NCI-H2107 treated with DMSO at 0.1 percent for 48 hours (cell line): ENCODE data around the gene CLSTN2.

ENCODE experiments used
- DNase-seq: peaks from one replicate; lab custom pipeline; 2025; ENCODE audit not compliant: unreplicated experiment; lab: John Stamatoyannopoulos, UW

The CLSTN2 gene

GRCh38 chr3:140091143-140091542 lies 156.2 kb downstream of the CLSTN2 start:
- DNase-seq = no peak

- no peak for DNase-seq
Measured at GRCh38 chr3:140092848-140093536, 158.0 kb downstream of the CLSTN2 start.

DNA sequence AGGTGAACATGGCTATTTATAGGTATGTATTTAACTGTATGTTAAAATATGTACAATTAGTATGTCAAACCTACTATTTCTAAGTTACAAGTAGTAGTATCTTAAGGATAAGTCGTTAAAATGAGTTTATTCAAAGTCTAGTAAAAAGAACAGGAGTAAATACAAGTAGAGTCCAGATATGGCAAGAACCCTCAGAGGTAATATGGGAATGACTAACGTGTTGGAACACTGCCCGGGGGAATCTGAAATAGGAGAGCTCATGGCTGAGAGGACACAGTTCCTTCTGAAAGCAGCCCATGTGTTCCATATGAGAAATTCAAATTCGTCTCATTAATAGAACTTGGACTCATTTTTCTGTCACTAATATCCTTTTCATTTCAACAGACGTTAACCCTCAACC lies 158.8 kb downstream of the CLSTN2 start:
- peak; percentile 92 for DNase-seq

DNA sequence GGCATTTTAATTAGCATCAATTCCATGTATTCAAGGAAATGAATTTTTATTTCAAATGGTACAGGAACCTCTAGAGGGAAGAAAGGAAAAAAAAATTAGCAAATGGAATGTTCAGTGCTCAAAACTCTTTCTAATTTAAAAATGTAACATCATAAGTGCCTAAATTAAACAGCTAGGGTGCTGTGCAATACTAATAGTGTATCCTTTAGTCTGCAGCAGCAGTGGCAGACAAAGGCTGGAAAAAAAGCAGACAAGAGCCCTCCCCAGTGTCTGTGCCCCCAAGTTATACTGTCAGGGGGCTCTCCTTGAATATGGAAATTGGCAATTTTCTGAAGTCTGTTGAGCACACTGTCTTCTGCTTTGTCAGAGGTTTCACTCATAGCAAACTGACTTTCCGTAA lies 159.5 kb downstream of the CLSTN2 start:
- DNase-seq = no peak

DNA sequence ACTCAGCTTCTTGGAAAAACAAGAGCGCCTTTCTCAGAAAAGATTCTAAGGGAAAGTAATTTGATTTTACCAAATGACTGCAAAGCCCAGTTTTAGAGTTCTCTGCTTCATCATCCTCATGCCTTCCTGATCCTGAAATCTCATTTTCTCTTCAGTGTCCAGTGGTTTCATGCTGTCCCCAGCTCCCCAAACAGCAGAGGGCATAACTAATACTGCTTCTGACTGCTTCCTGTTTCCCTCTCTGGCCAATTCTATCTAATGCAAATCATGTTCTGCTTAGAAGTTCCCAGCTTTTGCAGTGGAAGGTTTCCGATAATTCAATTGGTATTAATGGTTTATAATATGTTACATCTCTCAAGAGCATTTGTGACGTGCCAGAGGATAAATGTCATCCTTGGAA lies 161.1 kb downstream of the CLSTN2 start:
- DNase-seq = no peak

GRCh38 chr3:140097874-140098635 lies 163.1 kb downstream of the CLSTN2 start:
- no peak for DNase-seq

GRCh38 chr3:140100479-140100878 lies 165.5 kb downstream of the CLSTN2 start:
- DNase-seq = no peak

GRCh38 chr3:140103166-140103565 lies 168.2 kb downstream of the CLSTN2 start:
- DNase-seq = no peak

DNA sequence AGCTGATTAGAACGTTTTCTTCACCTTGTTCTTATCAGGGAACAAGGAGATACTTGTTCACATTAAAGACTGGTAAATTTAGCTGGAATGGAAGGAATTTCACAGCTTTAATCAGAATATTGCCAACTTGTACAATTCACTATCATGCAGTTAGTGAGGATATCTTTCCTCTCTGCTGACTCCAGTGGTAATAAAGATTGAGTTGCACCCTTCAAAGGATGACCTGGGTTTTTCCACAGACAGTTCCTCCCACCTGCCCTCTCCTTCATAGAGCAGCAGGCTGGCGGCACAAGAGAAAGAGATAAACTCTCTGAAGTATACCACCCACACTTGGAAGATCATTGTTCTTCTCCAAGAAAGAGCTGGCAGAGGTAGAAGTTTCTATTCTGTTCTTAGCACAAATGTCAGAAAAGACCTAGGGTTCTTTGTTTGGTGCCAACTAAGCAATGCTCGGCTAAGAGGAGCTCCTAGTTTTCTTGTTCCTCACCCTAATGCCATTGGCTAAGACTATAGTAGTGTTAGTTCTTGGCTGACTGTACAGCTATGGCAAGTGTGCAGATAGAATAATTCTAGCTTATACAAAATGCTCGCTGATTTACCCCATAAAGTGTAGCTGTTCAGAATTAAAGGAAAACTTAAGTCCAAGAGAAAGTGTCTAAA lies 169.1 kb downstream of the CLSTN2 start:
- DNase-seq = no peak

DNA sequence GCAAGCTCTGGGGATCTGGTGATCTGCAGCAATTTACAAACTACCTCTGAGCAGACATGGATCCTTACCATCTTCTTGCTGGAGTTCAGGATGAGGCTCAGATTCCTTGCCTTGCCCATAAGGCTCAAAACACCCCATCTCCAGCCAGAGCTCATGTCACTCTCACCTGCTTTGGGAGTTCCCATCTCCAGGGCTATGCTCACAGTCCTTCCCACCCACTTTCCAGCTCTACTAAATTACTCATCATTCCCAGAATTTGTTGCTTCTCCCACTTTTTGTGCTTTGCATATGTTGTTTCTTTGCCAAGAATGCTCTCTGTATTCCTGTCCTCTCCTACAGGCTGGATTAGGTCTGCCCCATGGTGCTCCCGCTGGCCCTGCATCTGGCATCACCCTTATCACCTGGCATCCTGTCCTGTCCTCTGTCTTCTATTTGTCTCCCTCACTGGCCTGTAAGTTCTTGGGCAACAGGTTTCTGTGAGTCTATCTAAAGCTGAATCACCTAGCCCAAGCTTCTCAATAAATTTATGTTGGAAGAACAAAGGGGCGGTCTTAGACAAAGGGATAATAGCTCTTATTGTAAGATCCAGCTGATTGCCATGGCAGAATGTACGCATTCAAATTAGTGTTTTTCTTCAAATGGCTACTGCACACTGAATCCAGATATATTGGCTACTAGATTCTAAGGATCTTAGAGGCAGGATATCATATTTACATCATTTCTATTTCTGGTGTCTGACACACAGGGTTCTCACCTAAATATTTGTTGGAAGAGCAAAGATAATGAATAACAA lies 179.2 kb downstream of the CLSTN2 start:
- DNase-seq = no peak

- no peak for DNase-seq
Measured at GRCh38 chr3:140114789-140115080, 179.8 kb downstream of the CLSTN2 start.

GRCh38 chr3:140117096-140117526 lies 182.1 kb downstream of the CLSTN2 start:
- DNase-seq = no peak

- DNase-seq = no peak
Measured at GRCh38 chr3:140122183-140122582, 187.2 kb downstream of the CLSTN2 start.

DNA sequence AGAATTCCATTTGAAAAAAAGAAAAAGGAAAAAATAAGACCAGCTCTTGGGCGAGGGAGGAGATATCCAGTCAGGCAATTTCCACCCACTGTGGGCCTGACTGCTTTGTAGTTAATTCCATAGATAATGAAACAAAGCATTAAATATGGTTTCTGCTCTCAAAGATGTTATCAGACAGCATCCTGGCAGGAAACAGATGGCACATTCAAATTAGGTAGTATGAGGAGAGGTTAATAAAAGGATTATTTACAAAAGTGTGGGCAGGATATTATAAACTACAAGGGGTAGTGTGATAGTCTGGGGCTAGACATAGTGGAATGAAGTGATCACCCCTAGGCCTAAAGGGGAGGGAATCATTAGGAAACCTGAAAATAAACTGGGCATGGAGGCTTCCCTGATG lies 193.2 kb downstream of the CLSTN2 start:
- no peak for DNase-seq

GRCh38 chr3:140128631-140129030 lies 193.6 kb downstream of the CLSTN2 start:
- no peak for DNase-seq

DNA sequence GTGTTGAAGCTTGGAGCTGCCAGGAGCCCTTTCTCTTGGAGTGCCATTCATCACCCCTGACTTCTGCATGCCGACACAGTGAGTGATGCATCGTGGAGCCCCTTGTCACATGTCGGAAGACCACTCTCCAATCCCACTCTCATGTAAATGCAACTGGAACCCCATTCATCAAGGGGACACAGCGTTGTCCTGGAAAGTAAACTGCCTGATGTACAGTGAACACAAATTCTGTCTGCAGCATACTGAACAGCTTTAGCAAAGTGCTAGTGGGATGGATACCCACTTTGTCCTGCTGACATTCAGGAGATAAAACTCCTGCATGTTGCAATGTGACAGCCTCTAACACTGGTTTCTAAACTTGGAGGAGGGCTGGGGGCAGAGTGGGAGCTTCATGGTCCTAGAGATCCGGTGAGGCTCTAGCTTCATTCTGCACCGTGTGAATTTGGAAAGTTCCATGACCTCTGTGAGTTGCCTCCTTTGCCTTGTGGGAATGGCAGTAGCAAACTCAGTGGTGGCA lies 194.8 kb downstream of the CLSTN2 start:
- DNase-seq = no peak

DNA sequence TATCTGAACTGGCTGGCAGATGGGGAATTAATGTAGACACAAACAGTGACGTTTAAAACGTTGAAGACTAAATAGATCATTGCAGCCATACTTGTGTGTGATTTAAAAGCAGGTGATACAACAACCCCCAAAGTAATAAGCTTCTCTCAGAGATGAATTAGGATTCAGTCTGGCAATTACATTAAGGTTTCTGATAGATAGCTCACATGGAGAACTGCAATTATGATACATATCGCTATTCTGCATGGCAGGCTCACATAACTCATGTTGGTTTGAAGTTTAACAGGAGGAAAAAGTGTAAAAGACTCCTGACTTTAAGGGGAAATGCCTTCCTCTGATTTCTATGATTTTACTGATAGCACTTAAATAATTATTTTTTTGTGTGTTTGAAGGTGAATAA lies 196.9 kb downstream of the CLSTN2 start:
- no peak for DNase-seq

- DNase-seq = no peak
Measured at GRCh38 chr3:140134231-140134965, 199.4 kb downstream of the CLSTN2 start.

- no peak for DNase-seq
Measured at GRCh38 chr3:140135461-140135860, 200.5 kb downstream of the CLSTN2 start.

- no peak for DNase-seq
Measured at GRCh38 chr3:140143367-140144069, 208.5 kb downstream of the CLSTN2 start.
